GM12891 (cell line): ENCODE results near the gene STK39.

Experiments used
- DNase-seq: peaks from one replicate; pipeline ENCODE4 v3.0.0; 2011; ENCODE audit warnings: low spot score; ENCODE audit not compliant: insufficient read length
- FAIRE-seq: peaks from 2 replicates; lab custom pipeline; 2011; peaks lifted over from hg19 to GRCh38; lab: Jason Lieb, UNC
- PAX5 ChIP-seq: IDR thresholded peaks from 2 replicates; pipeline ENCODE4 v1.6.1; 2011; ENCODE audit warnings: low read length, moderate library complexity, mild to moderate bottlenecking; ENCODE audit not compliant: insufficient read depth, severe bottlenecking
- POLR2A ChIP-seq: IDR thresholded peaks from 2 replicates; pipeline ENCODE4 v1.6.1; 2011; ENCODE audit warnings: low read depth, low read length, control low read depth
- POLR2AphosphoS5 ChIP-seq: IDR thresholded peaks from 2 replicates; pipeline ENCODE4 v1.6.1; 2011; ENCODE audit warnings: low read depth, low read length, control low read depth
- POU2F2 ChIP-seq: IDR thresholded peaks from 2 replicates; pipeline ENCODE4 v1.6.1; 2011; ENCODE audit warnings: low read depth, mild to moderate bottlenecking, control low read depth, low read length, moderate library complexity
- SPI1 ChIP-seq: IDR thresholded peaks from 2 replicates; pipeline ENCODE4 v1.6.1; 2011; ENCODE audit warnings: low read depth, low read length, control low read depth
- TAF1 ChIP-seq: IDR thresholded peaks from 2 replicates; pipeline ENCODE4 v1.6.1; 2011; ENCODE audit warnings: low read depth, low read length, control low read depth

STK39 gene

DNA sequence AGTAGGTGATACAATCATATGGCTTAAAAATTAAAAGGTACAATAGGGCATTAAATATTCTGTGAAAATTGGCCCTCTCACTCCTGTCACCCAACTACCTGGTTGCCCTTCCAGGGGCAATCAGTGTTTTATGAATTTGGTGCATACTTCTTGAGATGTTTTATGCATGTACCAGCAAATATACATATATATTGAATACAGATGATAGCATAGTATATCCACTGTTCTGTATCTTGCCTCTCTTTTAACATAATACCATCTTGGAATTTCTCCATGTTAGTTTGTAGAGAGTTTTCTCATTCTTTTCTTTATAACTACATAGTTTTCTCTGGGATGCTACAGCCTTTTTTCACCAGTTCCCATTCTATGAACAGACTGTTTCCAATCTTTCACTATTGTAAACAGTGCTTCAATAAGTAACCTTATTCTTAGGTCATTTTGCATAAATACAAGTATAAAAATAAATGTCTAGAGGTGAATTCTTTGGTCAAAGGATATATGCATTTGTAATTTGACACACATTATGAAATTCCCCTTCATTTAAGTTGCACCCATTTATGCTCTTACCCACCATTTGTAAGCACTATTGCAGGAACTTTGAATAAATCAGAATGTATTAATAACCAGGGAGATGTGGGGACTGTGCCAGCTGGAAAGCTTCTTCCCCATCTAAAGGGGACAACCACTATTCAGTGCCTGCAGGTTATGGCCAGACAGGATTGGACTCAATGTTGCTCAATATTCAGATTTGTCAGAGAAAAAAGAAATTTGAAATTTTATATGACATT, 225.4 kb downstream of the STK39 start:
- DNase-seq (no peak), FAIRE-seq (no peak)

DNA sequence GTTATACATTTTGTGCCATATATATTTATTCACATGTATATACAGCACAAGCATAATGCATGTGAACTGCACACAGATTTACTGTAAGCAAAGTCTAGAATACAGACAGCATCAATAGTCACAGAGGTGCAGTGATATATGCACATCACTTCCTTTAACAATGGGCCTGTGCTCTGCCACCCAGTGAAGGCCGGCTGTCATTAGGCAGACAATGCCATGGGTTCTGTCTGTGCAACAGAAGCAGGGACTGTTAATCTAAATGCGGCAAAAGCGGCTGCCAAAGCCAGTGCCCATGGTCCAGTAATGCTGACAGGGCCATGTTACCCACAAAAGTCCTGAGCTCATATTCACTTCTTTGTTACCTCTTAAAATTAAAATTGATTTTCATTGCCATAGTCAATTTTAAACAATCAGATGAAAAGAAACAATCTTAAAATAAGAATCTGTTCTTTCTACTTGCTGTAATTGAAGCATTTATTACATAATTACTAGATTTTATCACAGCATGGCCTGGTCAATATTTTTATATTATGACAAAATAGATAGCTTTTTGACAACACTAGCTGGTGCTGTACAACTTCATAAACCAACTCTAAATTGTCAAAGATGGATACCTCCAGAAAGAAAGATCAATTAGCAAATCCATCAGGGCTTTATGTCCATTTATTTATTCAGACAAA, 232.0 kb downstream of the STK39 start:
- FAIRE-seq (no peak), DNase-seq (no peak)
- TF ChIP-seq POLR2A = no peak
- no peak for TF ChIP-seq POLR2AphosphoS5
- no peak for TF ChIP-seq POU2F2
- no peak for TF ChIP-seq TAF1
- no peak for TF ChIP-seq SPI1
- no peak for TF ChIP-seq PAX5

More for the DNA sequence above, 225.4 kb downstream of the STK39 start:
- no peak for TF ChIP-seq TAF1
- TF ChIP-seq POLR2A = no peak
- TF ChIP-seq SPI1 = no peak
- TF ChIP-seq POLR2AphosphoS5 = no peak
- no peak for TF ChIP-seq POU2F2
- no peak for TF ChIP-seq PAX5

DNA sequence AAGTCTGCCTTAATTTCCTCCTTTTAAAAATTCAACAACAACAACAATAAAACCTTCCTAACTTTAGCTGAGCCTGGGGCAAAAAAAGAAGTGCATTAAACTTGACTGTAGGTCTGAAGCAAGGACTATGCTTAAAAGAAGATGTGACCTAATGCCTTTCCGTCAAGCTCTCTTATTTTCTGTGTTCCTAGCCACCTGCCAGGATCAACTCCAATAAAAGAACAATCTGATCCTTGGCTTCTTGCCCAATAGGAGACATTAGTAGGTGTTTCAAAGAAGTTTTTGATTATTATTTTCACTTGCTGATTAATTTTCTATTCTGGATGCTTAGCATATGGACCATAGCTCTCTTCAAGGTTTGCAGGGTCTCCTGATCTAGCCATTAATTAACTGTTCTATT, 237.5 kb downstream of the STK39 start:
- FAIRE-seq (no peak), DNase-seq (no peak)
- no peak for TF ChIP-seq POLR2A
- TF ChIP-seq POU2F2 = no peak
- no peak for TF ChIP-seq SPI1
- no peak for TF ChIP-seq TAF1
- no peak for TF ChIP-seq PAX5
- no peak for TF ChIP-seq POLR2AphosphoS5

DNA sequence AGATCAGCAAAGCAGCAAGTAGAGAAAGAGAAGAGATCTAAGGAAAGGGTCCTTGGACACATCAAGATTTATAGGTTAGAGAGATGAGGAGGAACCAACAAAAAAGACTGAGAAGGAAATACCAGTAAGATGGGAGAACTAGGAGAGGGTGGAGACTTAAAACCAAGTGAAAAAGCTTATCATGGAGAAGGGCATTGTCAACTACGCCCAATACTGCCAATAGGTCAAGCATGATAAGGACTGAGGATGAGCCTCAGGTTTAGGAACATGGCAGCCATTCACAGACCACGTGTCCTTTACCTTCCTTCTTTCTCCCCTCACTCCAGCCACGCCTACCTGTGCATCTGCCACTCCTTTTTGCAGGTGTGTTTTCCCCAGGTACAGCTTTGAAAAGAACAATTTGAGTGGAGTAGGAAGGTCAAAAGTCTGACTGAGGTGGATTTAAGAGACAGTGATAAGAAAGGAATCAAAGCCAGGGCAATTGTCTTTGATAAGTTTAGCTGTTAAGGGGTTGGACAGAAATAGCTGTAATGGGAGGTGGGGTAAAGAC, 238.7 kb downstream of the STK39 start:
- DNase-seq = no peak
- no peak for FAIRE-seq
- TF ChIP-seq TAF1 = no peak
- no peak for TF ChIP-seq POU2F2

DNA sequence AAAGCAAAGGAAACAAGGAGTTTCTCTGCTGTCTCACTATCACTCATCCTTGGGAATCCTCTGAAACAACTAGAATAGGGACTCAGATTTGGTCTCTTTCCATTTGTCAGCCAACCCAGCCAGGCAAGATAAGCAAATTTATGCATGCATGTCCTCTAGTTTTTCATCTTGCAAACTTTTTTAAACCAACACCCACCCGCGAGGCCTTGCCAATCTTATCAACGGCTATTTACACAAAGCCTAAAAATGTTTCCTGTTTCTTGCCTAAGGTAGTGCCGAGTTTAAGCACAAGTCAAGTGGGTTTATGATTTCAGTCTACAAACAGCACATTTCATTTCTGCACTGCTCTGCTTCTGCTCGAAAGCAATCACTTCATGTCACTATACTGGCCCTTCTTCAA, 240.9 kb downstream of the STK39 start:
- DNase-seq = no peak
- TF ChIP-seq POU2F2 (no peak), SPI1 (no peak), POLR2AphosphoS5 (no peak), POLR2A (no peak), PAX5 (no peak), TAF1 (no peak)
- no peak for FAIRE-seq

DNA sequence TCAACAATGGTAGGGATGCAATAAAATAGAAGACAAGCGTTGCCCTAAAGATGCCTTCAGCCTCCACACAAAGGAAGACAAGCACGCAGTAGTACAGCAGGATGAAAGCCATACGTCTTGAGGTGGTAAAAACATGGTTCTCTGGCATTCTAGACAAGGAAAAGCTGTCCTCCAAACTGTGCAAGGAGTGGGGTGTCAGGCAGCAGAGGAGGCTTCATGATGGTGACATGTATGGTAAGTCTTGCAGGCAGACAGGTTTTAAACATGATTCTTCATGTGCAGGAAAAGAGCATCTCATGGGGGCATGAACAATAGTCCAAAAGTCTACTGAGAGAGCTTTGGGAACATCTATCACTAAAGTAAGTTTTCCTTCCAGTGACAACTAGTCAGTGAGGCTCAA, 241.8 kb downstream of the STK39 start:
- DNase-seq (no peak), FAIRE-seq (no peak)
- no peak for TF ChIP-seq TAF1
- no peak for TF ChIP-seq POU2F2
- TF ChIP-seq SPI1 = no peak
- no peak for TF ChIP-seq PAX5
- TF ChIP-seq POLR2AphosphoS5 = no peak
- TF ChIP-seq POLR2A = no peak

DNA sequence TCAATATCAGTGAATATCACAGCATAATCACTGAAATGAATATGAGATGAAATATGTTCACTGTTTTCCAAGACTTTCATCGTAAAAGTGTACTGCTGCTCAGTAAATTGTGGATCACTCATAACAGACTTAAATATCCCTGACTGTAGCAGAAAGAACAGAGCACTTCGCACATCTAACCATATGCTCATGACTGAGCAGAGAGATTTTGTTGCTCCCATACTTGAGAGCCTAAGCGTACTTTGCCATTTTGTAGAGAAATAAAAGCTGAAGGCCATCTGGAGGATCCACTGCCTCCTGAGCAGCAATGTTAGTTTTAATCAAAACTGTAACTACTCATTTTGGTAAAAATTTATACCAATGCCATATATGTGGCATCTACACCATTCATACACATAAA, 243.5 kb downstream of the STK39 start:
- FAIRE-seq (no peak), DNase-seq (no peak)
- TF ChIP-seq PAX5 = no peak
- TF ChIP-seq SPI1 = no peak
- no peak for TF ChIP-seq POU2F2

DNA sequence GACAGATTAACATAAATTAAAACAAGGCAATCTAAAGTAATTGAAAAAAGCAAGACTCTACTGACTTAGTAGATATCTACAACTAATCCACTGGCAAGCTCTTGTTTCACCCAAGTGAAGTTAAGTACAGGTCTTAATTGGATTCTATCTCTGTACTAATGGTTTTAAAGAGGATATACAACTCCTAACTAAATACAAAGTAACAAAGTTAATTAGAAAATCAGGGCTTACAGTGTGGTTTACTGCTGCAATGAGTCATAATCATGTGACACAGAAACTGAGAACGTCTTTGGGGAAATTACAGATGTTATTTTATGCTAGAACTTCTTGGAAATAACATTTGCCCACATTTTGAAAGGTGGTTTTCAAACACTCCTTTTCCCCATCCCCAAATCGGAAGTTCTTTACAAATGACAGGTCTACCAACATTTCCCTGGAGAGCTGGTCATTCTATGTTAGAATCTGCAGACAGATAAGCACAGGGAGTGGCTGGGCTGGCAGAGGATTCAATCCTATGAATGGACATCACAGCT, 245.3 kb downstream of the STK39 start:
- no peak for FAIRE-seq
- TF ChIP-seq PAX5 (no peak), POLR2AphosphoS5 (no peak), POU2F2 (no peak), POLR2A (no peak), SPI1 (no peak)
- DNase-seq = no peak

DNA sequence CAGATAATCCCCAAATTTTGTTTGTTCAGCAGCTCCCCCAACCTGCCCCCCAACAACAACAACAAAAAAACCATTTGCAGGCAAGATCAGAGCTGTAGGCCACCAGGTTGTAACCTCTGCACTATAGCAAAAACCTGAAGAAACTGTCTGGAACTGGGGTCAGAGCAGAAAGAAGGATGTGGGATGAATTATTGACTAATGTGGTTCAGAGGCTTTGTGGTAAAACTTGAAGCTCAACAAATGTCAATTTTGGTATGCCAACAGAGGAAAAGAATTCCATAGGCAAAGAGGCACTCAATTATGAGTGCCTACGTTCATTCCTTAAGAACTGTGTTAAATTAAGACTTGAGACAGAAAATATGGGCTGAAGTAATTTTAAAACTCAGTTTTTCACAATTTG, 255.1 kb downstream of the STK39 start:
- DNase-seq (no peak), FAIRE-seq (no peak)
- TF ChIP-seq TAF1 (no peak), POLR2A (no peak)

DNA sequence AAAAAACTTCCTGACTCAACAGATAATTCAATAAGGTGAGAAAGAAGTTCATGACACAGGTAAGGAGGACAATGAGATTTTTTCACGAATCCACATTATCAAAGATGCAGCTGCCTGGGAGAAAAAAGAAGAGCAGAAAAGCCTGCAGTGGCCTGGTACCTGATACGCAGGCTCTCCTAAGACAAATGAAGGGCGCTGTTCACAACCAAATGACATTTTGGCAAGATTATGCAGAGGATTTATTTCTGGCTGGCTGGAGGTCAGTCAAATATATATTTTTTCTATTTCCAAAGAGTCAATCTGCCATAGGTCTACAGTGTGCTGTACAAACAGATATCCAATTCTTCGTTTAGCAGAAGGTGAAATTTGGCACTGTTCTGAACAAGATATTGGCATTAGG, 257.3 kb downstream of the STK39 start:
- DNase-seq = no peak
- FAIRE-seq = no peak
- TF ChIP-seq POU2F2 (no peak), PAX5 (no peak), POLR2AphosphoS5 (no peak), TAF1 (no peak), SPI1 (no peak), POLR2A (no peak)
